Muscle of arm (tissue), 12 donors: ENCODE data around the gene CYS1. TPM values are rescaled to one million over a fixed set of nuclear protein-coding genes. Genes with fewer than 3 reads are reported as not detected.
"Not testable (repeated sequence)": the region's sequence is repeated elsewhere in the genome, so short reads cannot be mapped to it uniquely, and the experiment has no call there.

Experiments used
- DNase-seq: peaks from one replicate; pipeline ENCODE4 v3.0.0-alpha.2; 2013
- polyA plus RNA-seq, 12 donors: library from polyadenylated mRNA; unstranded; fragments of 120-200 nt; gene quantifications; one replicate each; pipeline ENCODE4 v1.2.1, GENCODE V29; 2013; ENCODE audit not compliant: insufficient read length in 12 of 12

The CYS1 gene
- polyA plus RNA-seq, 12 donors = 3.8 to 20.2 (median 10.6) TPM; not detected in 1

DNA sequence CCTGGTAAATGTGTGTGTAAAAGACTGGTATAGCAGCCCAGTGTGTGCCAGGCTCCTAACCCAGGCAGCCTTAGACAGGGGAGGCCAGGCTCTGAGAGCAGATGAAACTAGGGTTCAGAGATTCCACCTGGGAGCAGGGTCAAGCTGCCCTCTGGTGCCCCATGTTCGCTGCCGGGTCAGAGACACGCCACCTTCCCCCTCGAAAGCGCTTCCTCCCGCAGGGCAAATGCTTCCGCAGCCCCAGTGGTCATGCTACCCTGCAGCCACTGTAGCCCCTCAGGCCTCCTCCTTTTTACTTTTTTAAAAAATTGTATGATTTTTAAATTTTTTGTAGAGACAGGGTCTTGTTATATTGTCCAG is 47.5 kb downstream of the CYS1 start:
- DNase-seq = no peak

DNA sequence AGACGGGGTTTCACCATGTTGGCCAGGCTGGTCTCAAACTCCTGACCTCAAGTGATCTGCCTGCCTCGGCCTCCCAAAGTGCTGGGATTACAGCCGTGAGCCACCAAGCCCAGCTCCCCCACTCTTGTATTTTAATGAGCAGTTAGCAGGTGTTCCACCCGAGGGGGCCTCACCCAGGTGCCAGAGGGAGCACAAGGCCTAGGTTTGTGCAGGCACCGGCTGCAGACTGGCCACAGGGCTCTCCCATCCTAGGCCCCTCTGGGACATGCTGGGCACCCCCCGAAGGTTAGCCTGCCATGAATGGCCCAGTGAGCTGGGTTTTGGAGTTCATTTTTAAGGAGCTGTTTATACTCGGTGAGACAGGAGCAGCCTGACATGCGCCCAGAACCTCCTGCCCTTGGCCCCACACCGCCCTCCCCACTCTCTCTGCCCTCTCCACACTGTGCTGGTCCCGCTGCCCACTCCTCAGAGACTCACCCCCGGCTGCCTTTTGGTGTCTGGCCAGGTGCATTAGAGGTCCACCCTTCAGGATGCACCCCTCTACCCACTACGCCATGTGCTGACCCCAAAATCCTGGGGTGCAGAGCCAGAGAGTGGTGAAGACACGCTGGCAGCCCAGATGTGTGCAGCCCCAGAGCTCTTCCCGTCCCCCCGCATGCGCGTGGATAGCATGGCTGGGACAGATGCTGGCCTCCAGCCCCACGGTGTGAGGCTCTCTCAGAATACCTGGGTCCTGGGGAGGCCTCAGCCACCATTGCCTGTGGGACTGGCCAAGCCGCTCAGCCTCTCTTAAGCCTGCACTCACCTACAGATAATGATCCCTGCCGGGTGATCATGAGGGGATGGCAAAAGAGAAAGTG is 48.1 kb downstream of the CYS1 start:
- DNase-seq = no peak

DNA sequence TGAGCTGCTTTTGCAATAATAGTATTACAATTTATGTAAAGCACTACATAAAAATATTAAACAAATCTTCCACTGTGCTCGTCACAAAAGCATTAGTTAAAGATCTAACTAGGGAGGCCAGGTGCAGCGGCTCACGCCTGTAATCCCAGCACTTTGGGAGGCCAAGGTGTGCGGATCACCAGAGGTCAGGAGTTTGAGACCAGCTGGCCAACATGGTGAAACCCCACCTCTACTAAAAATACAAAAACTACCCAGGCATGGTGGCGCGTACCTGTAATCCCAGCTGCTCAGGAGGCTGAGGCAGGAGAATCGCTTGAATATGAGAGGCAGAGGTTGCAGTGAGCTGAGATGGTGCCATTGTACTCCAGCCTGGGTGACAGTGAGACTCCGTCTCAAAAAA is 49.4 kb downstream of the CYS1 start:
- not testable (repeated sequence) for DNase-seq

DNA sequence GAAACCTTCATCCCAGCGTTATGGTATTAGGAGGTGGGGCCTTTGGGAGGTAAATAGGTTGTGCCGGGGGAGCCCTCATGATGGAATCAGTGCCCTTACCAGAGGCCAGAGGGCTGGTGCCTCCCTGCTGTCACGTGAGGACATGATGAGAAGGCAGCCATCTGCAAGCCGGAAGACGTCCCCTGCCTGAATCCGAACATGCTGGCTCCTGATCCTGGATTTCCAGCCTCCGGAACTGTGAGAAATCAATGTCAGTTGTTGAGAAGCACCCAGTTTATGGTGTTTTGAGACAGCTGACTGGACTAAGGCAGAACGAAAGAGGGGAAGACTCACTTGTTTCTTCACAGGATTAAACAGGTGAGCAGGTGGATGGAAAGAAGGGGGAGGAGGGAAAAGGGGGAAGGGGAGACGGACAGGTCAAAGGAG is 49.9 kb downstream of the CYS1 start:
- DNase-seq = no peak

DNA sequence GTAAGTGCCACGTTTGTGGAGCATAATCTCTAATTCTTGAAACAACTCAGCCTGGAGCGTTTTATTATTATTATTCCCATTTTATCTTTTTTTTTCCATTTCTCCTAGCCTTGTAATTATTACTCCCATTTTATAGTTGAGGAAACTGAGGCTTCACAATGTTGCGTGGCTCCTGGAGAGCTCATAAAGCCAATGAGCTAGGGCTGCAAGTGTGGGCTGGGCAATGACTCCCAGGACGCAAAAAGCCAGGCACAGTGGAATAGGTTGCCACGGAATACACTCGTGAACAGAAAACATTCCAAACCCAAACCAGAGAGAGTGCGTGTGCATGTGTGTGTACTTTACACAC is 50.4 kb downstream of the CYS1 start:
- DNase-seq = no peak

DNA sequence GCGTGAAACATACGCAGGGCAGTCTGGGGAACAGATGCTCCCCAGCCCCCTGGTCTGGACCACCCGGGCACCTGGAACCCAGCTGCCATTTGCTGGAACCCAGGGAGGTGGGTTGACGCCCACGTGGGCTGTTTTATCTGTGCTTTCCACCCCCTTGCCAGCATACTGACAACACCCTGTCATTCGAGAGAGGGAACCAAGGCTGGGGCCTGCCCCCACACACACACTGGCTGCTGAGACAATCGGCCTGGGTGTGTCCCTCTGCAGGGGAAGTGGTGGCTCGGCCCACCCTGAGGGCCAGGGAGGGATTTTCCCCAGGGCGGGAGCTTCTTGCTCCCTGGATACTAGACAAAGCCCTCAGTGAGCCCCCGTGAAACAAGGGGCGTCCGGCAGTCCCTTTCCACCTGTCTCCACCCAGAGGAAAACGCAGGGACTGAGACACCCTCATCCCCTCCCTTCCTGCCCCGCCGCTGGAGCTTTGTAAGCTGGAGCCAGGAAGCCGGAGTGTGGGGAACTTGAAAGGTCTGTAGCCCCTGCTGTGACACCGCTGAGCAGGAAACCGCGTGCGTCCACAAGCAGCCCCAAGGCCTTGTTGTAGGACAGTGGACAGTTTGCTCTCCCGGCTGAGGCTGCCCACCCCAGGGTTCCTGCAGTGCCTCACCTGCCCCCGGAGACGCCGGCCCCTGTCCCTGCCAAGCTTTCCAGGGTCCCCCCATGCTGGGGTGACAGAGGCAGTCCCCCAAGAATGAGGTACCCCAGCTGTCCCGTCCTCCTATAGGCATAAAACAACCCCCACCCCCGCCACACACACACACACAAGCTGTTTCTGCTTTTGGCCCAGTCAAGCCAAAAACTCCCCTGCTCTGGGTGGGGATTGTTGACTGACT is 51.0 kb downstream of the CYS1 start:
- DNase-seq = no peak

DNA sequence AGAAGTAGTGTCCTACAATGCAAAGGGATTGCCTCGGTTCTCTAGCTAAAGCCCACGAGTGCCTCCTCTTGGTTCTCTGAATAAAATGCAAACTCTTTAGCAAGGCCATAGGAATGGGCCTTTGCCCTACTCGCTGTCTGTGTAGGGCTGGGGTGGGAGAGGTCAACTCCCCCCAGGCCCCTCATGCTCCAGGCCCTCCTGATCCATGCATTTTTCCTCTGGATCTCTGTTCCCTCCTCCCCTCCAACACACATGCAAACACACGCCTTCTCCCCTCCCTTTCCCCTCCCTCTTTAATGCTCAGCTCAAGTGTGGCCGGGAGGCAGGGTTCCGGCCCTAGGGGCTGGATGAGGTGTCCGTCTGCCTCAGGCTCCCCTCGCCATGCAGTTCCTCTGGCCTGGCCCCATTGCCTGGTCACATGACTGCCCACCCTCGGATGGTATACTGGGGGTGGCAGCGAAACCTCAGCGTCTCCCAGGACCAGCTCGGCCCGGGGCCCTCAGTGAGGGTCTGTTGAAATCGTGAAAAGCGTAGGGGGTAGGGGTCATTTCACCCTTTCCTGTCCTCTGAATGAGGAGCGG is 51.7 kb downstream of the CYS1 start:
- DNase-seq = no peak

DNA sequence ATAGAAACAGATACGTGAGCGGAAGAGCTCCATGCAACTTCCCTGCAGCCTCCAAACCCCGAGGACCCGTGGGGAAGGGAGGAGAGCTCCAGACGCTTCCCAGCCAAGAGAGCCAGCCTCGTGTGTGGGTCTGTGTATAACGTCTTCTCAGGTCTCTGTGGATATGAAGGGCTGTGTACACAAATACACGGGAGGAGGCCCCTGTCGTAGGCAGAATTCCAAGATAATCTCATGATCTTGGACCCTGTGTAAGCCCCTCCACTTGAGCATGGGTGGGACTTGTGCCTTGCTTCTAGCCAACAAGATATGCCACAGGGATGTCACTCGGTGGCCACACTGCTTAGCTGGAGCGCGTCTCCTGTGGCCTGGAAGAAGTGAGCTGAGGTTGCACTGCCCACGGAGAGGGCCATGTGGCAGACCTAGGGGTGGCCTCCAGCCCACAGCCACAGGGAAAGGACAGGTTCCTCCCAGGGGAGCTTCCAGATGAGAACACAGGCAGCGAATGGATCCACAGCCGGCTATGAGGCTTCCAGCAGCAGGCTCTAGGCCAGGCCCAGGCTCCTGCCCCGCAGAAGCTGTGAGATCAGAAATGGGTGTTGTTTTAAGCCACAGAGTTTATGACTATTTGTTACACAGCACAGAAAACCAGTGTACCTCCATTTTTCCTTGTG is 52.4 kb downstream of the CYS1 start:
- no peak for DNase-seq

DNA sequence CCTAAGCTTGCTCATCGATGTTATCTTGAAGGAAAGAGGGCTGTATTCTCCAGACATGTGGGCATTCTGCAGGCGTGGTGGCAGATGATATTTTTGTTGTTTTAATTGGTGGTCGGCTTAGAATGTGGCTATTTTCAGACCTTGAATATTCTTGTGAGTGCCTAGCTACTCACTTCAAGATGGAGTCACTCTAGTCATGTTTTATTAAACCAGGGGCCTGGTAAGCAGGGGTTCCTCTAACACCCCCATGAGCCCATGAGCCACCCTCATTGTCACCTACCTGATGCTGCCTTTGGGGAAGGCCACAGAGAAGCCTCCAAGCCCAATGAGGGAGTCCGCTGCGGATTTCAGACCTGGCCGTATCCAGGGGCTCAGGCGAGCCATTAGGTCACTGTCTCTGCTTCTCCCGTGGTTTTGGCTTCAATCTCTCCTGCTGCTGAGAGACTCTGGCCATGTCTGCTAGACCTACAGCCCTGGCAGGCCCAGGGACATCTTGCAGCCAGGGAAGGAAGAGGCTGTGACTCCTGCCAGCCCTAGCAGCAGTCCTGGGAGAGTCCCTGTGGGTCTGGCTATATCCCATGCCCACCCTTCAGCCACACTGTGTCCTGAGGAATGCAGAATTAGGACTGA is 53.2 kb downstream of the CYS1 start:
- DNase-seq = no peak

DNA sequence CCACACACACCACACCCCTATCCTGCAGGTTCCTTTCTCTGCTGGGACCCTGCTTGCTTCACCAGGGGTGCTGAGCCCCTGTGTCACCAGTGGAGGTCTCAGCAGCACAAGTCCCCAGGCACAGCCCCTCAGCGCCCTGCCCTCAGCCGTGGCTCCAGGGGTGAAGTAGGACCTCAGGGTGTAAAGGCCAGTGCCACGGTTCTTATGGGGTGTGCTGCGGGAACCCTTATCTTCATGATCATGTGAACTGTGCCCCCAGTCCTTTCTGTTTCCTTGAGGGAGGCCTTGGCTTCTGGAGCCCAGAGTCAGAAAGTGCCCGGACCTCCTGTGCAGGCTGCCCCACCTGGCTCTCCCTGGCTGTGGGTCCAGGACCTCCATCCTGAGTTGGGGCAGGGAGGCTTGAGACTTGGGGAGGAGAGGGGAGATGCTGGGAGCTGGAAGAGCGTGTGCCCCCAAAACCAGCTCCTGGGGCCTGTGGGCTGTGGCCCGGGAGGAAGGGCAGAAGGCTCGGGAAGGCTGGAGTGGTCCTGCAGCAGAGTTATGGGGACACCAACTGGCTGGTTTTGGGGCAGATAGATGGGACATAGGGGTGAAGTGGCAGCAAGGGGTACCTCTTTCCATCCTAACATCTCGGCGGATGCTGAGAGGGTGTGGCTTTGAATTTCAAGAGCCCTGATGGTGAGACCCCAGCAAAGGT is 57.1 kb downstream of the CYS1 start:
- no peak for DNase-seq

DNA sequence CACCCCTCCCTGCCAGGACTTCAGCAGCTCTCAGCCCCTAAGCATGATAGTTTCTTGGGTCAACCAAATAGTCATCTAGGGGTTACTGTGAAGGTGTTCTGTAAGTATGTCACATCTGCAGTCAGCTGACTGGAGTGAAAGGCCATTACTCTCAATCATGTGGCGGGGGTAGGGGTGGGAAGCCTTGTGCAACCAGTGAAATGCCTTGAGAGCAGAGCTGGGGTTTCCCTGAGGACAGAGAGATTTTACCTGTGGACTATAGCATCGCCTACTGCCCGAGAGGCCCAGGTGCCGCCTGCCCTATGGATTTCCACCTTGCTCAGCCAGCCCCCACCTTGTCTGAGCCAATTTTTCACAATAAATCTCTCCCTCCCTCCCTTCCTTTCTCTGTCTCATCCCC is 57.8 kb downstream of the CYS1 start:
- no peak for DNase-seq

DNA sequence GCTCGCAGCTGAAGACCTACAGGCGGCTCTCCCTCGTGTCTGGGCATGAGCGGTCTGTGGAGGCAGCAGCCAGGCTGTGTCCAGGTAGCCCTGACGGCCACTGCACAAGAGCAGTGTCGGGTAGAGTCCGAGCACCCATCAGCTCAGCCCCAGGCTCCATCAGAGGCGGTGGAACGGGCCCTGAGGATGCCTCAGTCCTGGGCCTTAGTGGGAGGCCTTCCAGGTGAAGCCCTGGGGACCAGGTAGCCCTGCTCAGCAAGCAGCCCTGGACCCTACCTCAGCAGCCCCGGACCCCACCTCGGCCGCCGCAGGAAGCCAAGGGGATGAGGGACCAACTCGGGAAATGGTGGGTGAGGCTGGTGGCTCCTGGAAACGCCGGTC is 58.2 kb downstream of the CYS1 start:
- DNase-seq = no peak

DNA sequence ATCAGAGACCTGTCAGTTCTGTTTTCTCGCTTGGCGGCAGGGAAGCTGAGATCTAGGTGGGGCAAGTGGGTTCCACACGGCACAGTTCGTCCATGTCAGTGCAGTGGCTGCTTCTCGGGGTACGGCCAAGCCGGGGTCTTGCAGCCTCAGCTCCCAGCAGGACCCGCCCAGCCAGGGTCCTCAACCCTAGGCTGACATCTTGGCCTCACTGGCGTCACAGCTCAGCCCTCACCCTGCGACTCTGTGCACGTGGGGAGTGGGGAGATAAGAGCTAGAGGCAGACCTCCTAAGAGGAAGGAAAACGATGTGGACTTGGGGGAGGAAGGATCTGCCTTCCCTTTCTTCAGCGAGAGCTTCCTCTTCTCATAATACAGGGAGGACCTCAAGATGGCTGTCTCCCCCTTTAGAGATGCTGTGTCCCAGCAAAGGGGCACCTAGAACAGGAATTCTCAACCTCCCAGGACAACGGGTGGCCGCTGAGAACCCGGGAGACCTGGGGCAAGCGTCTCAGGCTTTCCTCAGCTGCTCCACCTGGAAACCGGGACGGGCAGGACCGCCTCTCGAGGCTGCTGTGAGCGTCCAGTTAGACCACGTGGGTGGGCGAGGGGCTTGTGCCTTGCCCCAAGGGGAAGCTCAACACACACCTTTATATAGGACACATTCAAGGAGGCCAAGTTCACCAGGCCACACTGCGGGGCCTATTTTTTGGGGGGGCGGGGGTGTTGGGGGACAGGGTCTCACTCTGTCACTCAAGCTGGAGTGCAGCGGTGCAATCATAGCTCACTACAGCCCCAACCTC is 60.4 kb downstream of the CYS1 start:
- DNase-seq = no peak

DNA sequence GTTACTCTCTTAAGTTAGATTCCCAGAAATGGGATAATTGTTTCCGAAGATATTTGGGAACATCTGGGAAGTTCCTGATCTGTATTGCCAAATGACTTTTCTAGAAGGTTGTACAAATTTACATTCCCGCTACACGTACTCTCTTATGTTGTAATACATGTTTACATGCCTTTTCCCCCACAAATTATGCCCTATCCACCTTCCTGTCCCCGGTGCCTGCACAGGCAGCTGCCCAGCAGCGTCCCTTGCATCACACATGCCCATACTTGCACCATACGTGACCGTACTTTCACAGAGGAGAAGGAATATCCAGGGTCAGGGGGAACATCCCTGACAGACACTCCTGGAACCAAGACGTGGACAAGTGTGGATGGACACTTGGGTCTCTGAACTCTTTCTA is 61.0 kb downstream of the CYS1 start:
- no peak for DNase-seq

DNA sequence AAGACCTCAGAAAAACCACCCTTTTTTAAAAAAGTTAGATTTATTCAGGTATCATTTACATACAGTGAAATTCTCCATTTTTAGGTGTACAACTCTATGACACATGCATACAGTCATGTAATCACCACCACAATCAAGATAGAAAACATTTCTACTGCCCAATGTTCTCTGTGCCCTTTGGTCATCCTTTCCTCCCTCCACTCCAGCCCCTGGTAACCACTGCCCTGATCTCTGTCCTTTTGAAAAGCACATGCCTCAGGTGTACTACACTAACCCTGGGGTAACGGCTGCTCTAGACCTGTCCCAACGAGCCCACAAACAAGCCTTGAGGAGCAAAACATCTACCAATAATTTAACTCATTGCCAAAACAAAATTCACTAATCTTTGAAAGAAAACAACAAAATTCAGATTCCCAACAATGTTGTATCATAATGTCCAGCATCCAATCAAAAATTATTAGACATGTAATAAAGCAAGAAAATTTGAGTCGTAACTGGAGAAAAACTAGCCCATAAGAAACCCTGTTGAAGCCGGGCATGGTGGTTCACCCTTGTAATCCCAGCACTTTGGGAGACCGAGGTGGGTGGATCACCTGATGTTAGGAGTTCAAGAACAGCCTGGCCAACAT is 62.8 kb downstream of the CYS1 start:
- DNase-seq = no peak

DNA sequence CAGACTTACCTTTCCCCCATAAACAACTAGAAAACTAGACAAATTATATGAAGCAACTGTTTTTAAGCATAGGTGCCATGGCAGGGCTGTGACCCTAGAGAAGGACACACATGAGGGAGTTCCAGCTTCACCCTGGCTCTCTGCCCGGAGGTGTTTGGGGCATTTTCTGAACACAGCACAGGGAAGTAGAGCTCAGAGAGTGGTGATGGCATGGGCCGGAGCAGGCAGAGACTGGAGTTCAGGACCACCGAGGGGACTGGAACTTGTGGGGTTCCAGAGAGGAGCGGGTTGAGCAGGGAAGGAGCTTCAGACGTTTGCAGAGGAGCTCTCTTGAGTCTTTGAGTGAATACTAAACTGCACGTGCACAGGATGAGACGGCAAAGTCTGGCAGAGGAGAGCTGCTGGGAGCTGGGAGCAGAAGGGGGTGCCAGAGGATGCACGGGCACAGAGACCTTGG is 63.4 kb downstream of the CYS1 start:
- no peak for DNase-seq

DNA sequence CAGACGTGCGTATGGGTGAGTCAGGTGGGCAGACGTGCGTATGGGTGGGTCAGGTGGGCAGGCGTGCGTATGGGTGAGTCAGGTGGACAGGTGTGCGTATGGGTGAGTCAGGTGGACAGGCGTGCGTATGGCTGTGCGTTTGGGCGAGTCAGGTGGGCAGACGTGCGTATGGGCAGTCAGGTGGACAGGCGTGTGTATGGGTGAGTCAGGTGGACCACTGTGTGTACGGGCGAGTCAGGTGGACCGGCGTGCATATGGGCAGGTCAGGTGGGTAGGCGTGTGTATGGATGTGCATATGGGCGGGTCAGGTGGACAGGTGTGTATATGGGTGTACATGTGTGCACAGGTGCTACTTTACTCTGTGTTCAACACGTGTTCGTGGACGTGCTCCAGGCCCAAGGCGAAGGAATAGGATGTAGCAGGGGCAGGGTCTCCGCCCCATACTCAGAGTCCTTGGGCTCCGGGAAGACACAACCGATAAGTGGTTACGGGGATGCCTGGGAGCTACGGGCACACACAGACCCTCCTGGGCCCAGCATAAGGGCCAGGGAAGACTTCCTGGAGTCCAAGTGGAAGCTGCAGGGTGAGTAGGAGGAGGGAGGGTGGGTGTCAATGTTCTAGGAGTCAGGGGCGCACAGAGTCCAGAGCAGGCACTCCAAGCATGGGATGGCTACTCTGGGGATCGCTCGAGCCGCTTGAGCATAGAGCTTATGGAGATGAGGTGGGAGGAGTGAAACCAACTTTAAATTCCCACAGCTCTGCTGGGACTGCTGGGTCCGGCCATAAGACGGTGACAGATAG is 64.0 kb downstream of the CYS1 start:
- DNase-seq = no peak

DNA sequence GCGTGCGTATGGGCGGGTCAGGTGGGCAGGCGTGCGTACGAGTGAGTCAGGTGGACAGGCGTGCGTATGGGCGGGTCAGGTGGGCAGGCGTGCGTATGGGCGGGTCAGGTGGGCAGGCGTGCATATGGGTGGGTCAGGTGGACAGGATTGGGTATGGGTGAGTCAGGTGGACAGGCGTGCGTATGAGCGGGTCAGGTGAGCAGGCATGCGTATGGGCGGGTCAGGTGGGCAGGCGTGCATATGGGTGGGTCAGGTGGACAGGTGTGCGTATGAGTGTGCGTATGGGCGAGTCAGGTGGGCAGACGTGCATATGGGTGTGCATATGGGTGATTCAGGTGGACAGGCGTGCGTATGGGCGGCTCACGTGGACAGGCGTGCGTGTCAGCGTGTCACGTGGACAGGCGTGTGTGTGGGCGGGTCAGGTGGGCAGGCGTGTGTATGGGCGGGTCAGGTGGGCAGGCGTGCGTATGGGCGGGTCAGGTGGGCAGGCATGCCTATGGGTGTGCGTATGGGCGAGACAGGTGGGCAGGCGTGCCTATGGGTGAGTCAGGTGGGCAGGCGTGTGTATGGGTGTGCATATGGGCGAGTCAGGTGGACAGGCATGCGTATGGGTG is 64.7 kb downstream of the CYS1 start:
- DNase-seq = not testable (repeated sequence)
